Fibroblast of lung (primary cell): ENCODE data around the gene OGG1. TPM values are rescaled to one million over a fixed set of nuclear protein-coding genes. Genes with fewer than 3 reads are reported as not detected.
A peak's percentile ranks its signal among the peaks of the same experiment; 100 is the strongest.

Experiments used
- DNase-seq, 2 donors: peaks; one replicate each; pipeline versions ENCODE4 v3.0.0 to v3.0.0-alpha.2; 2010; ENCODE audit warnings: low read depth in 2 of 2
- H2AFZ ChIP-seq: 2 replicates; pipeline ENCODE4 v1.5.1; 2012; ENCODE audit warnings: low read length, control low read depth, inconsistent platforms
- H3K27ac ChIP-seq: 2 replicates; pipeline ENCODE4 v1.5.1; 2011; ENCODE audit warnings: low read length, control low read depth; ENCODE audit not compliant: insufficient read depth
- H3K27me3 ChIP-seq: 2 replicates; pipeline ENCODE4 v1.5.1; 2011; ENCODE audit warnings: mild to moderate bottlenecking, low read length; ENCODE audit not compliant: control insufficient read depth, insufficient read depth
- H3K36me3 ChIP-seq: 2 replicates; pipeline ENCODE4 v1.5.1; 2011; ENCODE audit warnings: low read length; ENCODE audit not compliant: control insufficient read depth, insufficient read depth
- H3K4me1 ChIP-seq: 2 replicates; pipeline ENCODE4 v1.5.1; 2011; ENCODE audit warnings: low read length; ENCODE audit not compliant: control insufficient read depth, insufficient read depth; ENCODE audit errors: extremely low read depth
- H3K4me2 ChIP-seq: 2 replicates; pipeline ENCODE4 v1.5.1; 2011; ENCODE audit warnings: low read length, control low read depth; ENCODE audit not compliant: insufficient read depth; ENCODE audit errors: extremely low read depth
- H3K4me3 ChIP-seq, 4 experiments: fragments of 200-600 bp in 1 of 4; sonication (generic) in 1 of 4; replicated peaks in 1 of 4; 2 replicates each; pipeline ENCODE4 v1.5.1; 2011 to 2016; ENCODE audit warnings: low read length in 4 of 4, low read depth in 3 of 4, mild to moderate bottlenecking in 3 of 4, control low read depth in 2 of 4, inconsistent platforms in 1 of 4, mixed read lengths in 1 of 4; ENCODE audit not compliant: insufficient read depth in 1 of 4; ENCODE audit errors: control extremely low read depth in 1 of 4
- H3K79me2 ChIP-seq: 2 replicates; pipeline ENCODE4 v1.5.1; 2012; ENCODE audit warnings: mild to moderate bottlenecking, low read length, inconsistent platforms; ENCODE audit not compliant: control insufficient read depth, insufficient read depth
- H3K9ac ChIP-seq: 2 replicates; pipeline ENCODE4 v1.5.1; 2011; ENCODE audit warnings: mild to moderate bottlenecking, low read length, control low read depth; ENCODE audit not compliant: insufficient read depth
- H3K9me3 ChIP-seq: 2 replicates; pipeline ENCODE4 v1.5.1; 2012; ENCODE audit warnings: low read depth, low read length; ENCODE audit not compliant: control insufficient read depth, insufficient read depth
- H4K20me1 ChIP-seq: 2 replicates; pipeline ENCODE4 v1.5.1; 2011; ENCODE audit warnings: low read length; ENCODE audit not compliant: control insufficient read depth, insufficient read depth; ENCODE audit errors: extremely low read depth
- EZH2 ChIP-seq: IDR thresholded peaks from 2 replicates; pipeline ENCODE4 v1.5.1; 2012; ENCODE audit warnings: low read length, control low read depth, mild to moderate bottlenecking; ENCODE audit errors: missing control alignments
- polyA minus RNA-seq: library from RNA; depleted of rRNA, polyadenylated mRNA; stranded (reverse); fragments of >200 nt; gene quantifications from 2 replicates; pipeline ENCODE4 v1.2.3, GENCODE V29; 2011; ENCODE audit warnings: low replicate concordance
- polyA plus RNA-seq, 2 donors: library from polyadenylated mRNA; depleted of rRNA in 1 of 2; stranded (reverse) in 1 of 2; unstranded in 1 of 2; fragments of >200 nt; gene quantifications; 2 replicates each; pipeline ENCODE4 v1.2.1, GENCODE V29; 2011 to 2012; ENCODE audit warnings: missing spikeins in 1 of 2
- total RNA-seq: library from RNA; depleted of rRNA; stranded (reverse); fragments of >200 nt; gene quantifications from 2 replicates; pipeline ENCODE4 v1.2.1, GENCODE V29; 2014
- TF ChIP-seq, protein P1 (sequence below), 2 donors: IDR thresholded peaks in 1 of 2; conservative IDR thresholded peaks in 1 of 2; 1 replicate in 1 of 2; 2 replicates in 1 of 2; pipeline ENCODE4 v1.5.1; 2011 to 2012; ENCODE audit warnings: low read length in 2 of 2, control low read depth in 1 of 2, inconsistent platforms in 1 of 2, low read depth in 1 of 2, mild to moderate bottlenecking in 1 of 2

The OGG1 gene
- total RNA-seq (23.6 and 24.4 TPM in 2 replicates), polyA plus RNA-seq (20.1 and 22.2 TPM in 2 replicates), polyA minus RNA-seq (57.1 and 85.8 TPM in 2 replicates)
- 20.5 and 22.7 TPM in 2 replicates for polyA plus RNA-seq (2012)

DNA sequence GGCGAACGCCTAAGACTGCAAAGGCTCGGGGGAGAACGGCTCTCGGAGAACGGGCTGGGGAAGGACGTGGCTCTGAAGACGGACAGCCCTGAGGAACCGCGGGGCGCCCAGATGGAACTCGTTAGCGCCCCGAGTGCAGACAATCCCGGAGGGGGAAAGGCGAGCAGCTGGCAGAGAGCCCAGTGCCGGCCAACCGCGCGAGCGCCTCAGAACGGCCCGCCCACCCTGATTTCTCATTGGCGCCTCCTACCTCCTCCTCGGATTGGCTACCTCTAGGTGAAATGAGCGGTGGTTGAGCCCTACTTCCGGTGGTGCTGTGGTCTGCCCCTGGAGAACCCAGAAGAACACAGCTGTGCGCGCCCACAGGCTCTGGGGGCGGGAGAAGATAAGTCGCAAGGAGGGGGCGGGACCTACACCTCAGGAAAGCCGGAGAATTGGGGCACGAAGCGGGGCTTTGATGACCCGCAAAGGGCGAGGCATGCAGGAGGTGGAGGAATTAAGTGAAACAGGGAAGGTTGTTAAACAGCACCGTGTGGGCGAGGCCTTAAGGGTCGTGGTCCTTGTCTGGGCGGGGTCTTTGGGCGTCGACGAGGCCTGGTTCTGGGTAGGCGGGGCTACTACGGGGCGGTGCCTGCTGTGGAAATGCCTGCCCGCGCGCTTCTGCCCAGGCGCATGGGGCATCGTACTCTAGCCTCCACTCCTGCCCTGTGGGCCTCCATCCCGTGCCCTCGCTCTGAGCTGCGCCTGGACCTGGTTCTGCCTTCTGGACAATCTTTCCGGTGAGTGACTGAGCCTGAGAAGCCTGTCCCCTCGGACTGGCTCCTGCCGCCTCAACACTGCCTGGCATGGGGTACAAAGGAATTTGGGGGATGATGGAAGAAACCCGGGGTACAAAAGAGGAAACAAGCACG, at the start of gene OGG1:
OGG1 (plus strand) TSS at position 308 of the 911 bp plus-strand sequence; CDS start at position 643, 335 bp downstream.
- Histone ChIP-seq H3K4me1 (peaks cover 11% of the 10 kb centered on the region), H3K27me3 (no peaks in the 10 kb centered on the region), H4K20me1 (no peaks in the 10 kb centered on the region), H3K9ac (peak within 1 kb of the TSS; percentile 62), H3K4me3 (peak within 1 kb of the TSS; percentile 70 to 95 (median 84)), H3K27ac (peak within 1 kb of the TSS; percentile 84), H2AFZ (peak within 1 kb of the TSS; percentile 97), H3K9me3 (no peaks in the 10 kb centered on the region), H3K79me2 (peaks cover 11% of the 10 kb centered on the region), H3K4me2 (peak within 1 kb of the TSS; percentile 89), H3K36me3 (peaks cover 15% of the 10 kb centered on the region)
- TF ChIP-seq EZH2: no peak
- TF ChIP-seq, protein P1, sequence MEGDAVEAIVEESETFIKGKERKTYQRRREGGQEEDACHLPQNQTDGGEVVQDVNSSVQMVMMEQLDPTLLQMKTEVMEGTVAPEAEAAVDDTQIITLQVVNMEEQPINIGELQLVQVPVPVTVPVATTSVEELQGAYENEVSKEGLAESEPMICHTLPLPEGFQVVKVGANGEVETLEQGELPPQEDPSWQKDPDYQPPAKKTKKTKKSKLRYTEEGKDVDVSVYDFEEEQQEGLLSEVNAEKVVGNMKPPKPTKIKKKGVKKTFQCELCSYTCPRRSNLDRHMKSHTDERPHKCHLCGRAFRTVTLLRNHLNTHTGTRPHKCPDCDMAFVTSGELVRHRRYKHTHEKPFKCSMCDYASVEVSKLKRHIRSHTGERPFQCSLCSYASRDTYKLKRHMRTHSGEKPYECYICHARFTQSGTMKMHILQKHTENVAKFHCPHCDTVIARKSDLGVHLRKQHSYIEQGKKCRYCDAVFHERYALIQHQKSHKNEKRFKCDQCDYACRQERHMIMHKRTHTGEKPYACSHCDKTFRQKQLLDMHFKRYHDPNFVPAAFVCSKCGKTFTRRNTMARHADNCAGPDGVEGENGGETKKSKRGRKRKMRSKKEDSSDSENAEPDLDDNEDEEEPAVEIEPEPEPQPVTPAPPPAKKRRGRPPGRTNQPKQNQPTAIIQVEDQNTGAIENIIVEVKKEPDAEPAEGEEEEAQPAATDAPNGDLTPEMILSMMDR (conservative IDR thresholded peaks at IDR 0.05 in 1 of 2, IDR thresholded peaks at IDR 0.05 in 1 of 2; ENCODE audit: low read depth in 1 of 2, low read length in 2 of 2): no peak
- DNase-seq: peak; percentile 98 to 99

GRCh38 chr3:9700536-9700935, 49.2 kb upstream of the OGG1 start:
- H3K36me3 ChIP-seq: peaks cover 5% of the 10 kb centered on the region
- no peaks in the 10 kb centered on the region for H3K4me1 ChIP-seq
- H2AFZ ChIP-seq: no peak overlapping the region
- H3K27ac ChIP-seq: no peak overlapping the region
- no peaks in the 10 kb centered on the region for H3K9me3 ChIP-seq
- H3K27me3 ChIP-seq: peaks cover 2% of the 10 kb centered on the region
- H3K4me2 ChIP-seq: no peak overlapping the region
- H3K9ac ChIP-seq: no peak overlapping the region
- H3K4me3 ChIP-seq: no peak overlapping the region
- no peak for DNase-seq
- no peaks in the 10 kb centered on the region for H3K79me2 ChIP-seq
- no peak for TF ChIP-seq EZH2
- TF ChIP-seq, protein P1 (conservative IDR thresholded peaks at IDR 0.05 in 1 of 2, IDR thresholded peaks at IDR 0.05 in 1 of 2; ENCODE audit: low read depth in 1 of 2, low read length in 2 of 2): no peak
- no peaks in the 10 kb centered on the region for H4K20me1 ChIP-seq

- Histone ChIP-seq H3K4me2 (no peak overlapping the region), H3K79me2 (no peaks in the 10 kb centered on the region), H3K4me3 (no peak overlapping the region), H3K36me3 (peaks cover 5% of the 10 kb centered on the region), H3K9ac (no peak overlapping the region), H4K20me1 (no peaks in the 10 kb centered on the region), H3K9me3 (no peaks in the 10 kb centered on the region), H3K27ac (no peak overlapping the region), H3K27me3 (peaks cover 5% of the 10 kb centered on the region), H3K4me1 (no peaks in the 10 kb centered on the region), H2AFZ (no peak overlapping the region)
- DNase-seq: no peak
- TF ChIP-seq, protein P1 (conservative IDR thresholded peaks at IDR 0.05 in 1 of 2, IDR thresholded peaks at IDR 0.05 in 1 of 2; ENCODE audit: low read depth in 1 of 2, low read length in 2 of 2): no peak
- no peak for TF ChIP-seq EZH2
These were observed 48.7 kb upstream of the OGG1 start for GRCh38 chr3:9701006-9701405.
